ENCODE measurements around the gene ANO6. TPM values are rescaled to one million over a fixed set of nuclear protein-coding genes. Genes with fewer than 3 reads are reported as not detected.

The ANO6 gene
- total RNA-seq, 4 donors from 2014 or later = 16.9 to 23.0 (median 20.4) TPM

GRCh38 chr12:45273717-45274271, 57.9 kb downstream of the ANO6 start:
- intact Hi-C loops (cut with DNase I; ENCODE audit: low total_unique reads) = no loop called here
- 27 to 44% methylated on average over 1 of the region's 1 CpG for WGBS, 2 donors (ENCODE audit: low coverage in 1 of 2)
- TF ChIP-seq CTCF (IDR thresholded peaks at IDR 0.05) (no peak), POLR2A (IDR thresholded peaks at IDR 0.05) (no peak), EP300 (IDR thresholded peaks at IDR 0.05; ENCODE audit: low read depth) (no peak), POLR2AphosphoS5 (IDR thresholded peaks at IDR 0.05) (no peak)
- no peaks in the 10 kb centered on the region for H3K36me3 ChIP-seq
- no peaks in the 10 kb centered on the region for H3K9me3 ChIP-seq
- no peak overlapping the region for H3K4me3 ChIP-seq
- peaks cover 45% of the 10 kb centered on the region for H3K27me3 ChIP-seq
- peak overlapping the region in 1 of 4 donors; percentile 11 for H3K27ac ChIP-seq
- DNase-seq = no peak
- in situ Hi-C loops (cut with MboI; ENCODE audit: low pct_ligation_motif_present in 1 of 4, low pct_unique_long_range_greater_than_20kb in 1 of 4, low sequenced_read_pairs in 3 of 4) = no loop called here
- peaks cover 0 to 9% (median 2%) of the 10 kb centered on the region in 4 donors for H3K4me1 ChIP-seq

GRCh38 chr12:45276154-45276755, 60.4 kb downstream of the ANO6 start:
- TF ChIP-seq EP300 (IDR thresholded peaks at IDR 0.05; ENCODE audit: low read depth) = no peak
- TF ChIP-seq POLR2AphosphoS5 (IDR thresholded peaks at IDR 0.05) = no peak
- no peak for TF ChIP-seq POLR2A (IDR thresholded peaks at IDR 0.05)
- no peak for TF ChIP-seq CTCF (IDR thresholded peaks at IDR 0.05)
- H3K36me3 ChIP-seq = no peaks in the 10 kb centered on the region
- no peak overlapping the region for H3K27ac ChIP-seq
- H3K27me3 ChIP-seq = peaks cover 65% of the 10 kb centered on the region
- WGBS, 2 donors (ENCODE audit: low coverage in 1 of 2) = 81 to 86% methylated on average over 5 of the region's 5 CpGs
- no peak for DNase-seq
- H3K4me3 ChIP-seq = no peak overlapping the region
- H3K9me3 ChIP-seq = no peaks in the 10 kb centered on the region
- in situ Hi-C loops (cut with MboI; ENCODE audit: low pct_ligation_motif_present in 1 of 4, low pct_unique_long_range_greater_than_20kb in 1 of 4, low sequenced_read_pairs in 3 of 4) (no loop called here), intact Hi-C loops (cut with DNase I; ENCODE audit: low total_unique reads) (no loop called here)
- no peaks in the 10 kb centered on the region for H3K4me1 ChIP-seq

GRCh38 chr12:45278447-45278846, 62.6 kb downstream of the ANO6 start:
- TF ChIP-seq EP300 (IDR thresholded peaks at IDR 0.05; ENCODE audit: low read depth) (no peak), POLR2AphosphoS5 (IDR thresholded peaks at IDR 0.05) (no peak), POLR2A (IDR thresholded peaks at IDR 0.05) (no peak), CTCF (IDR thresholded peaks at IDR 0.05) (no peak)
- Histone ChIP-seq H3K4me3 (no peak overlapping the region), H3K27me3 (peaks cover 69% of the 10 kb centered on the region), H3K36me3 (no peaks in the 10 kb centered on the region), H3K27ac (no peak overlapping the region), H3K9me3 (no peaks in the 10 kb centered on the region), H3K4me1 (peaks cover 0 to 14% (median 7%) of the 10 kb centered on the region in 4 donors)
- no peak for DNase-seq
- intact Hi-C loops (cut with DNase I; ENCODE audit: low total_unique reads) (no loop called here), in situ Hi-C loops (cut with MboI; ENCODE audit: low pct_ligation_motif_present in 1 of 4, low pct_unique_long_range_greater_than_20kb in 1 of 4, low sequenced_read_pairs in 3 of 4) (no loop called here)
- 67 to 75% methylated on average over 1 of the region's 1 CpG for WGBS, 2 donors (ENCODE audit: low coverage in 1 of 2)

- 89 to 92% methylated on average over 4 of the region's 4 CpGs for WGBS, 2 donors (ENCODE audit: low coverage in 1 of 2)
- DNase-seq = no peak
- intact Hi-C loops (cut with DNase I; ENCODE audit: low total_unique reads) = no loop called here
- no peak overlapping the region for H3K4me3 ChIP-seq
- TF ChIP-seq CTCF (IDR thresholded peaks at IDR 0.05) = no peak
- no peak for TF ChIP-seq EP300 (IDR thresholded peaks at IDR 0.05; ENCODE audit: low read depth)
- H3K9me3 ChIP-seq = no peaks in the 10 kb centered on the region
- peaks cover 82% of the 10 kb centered on the region for H3K27me3 ChIP-seq
- peaks cover 6 to 28% (median 18%) of the 10 kb centered on the region in 4 donors for H3K4me1 ChIP-seq
- H3K36me3 ChIP-seq = no peaks in the 10 kb centered on the region
- in situ Hi-C loops (cut with MboI; ENCODE audit: low pct_ligation_motif_present in 1 of 4, low pct_unique_long_range_greater_than_20kb in 1 of 4, low sequenced_read_pairs in 3 of 4) = no loop called here
- no peak overlapping the region for H3K27ac ChIP-seq
Measured at GRCh38 chr12:45279931-45280830, 64.3 kb downstream of the ANO6 start.
